Measurements from ENCODE around the gene CTNNA2. TPM values are rescaled to one million over a fixed set of nuclear protein-coding genes. Genes with fewer than 3 reads are reported as not detected.

CTNNA2 gene
- total RNA-seq, 1 donor from 2014 or later: 2.9 TPM

DNA sequence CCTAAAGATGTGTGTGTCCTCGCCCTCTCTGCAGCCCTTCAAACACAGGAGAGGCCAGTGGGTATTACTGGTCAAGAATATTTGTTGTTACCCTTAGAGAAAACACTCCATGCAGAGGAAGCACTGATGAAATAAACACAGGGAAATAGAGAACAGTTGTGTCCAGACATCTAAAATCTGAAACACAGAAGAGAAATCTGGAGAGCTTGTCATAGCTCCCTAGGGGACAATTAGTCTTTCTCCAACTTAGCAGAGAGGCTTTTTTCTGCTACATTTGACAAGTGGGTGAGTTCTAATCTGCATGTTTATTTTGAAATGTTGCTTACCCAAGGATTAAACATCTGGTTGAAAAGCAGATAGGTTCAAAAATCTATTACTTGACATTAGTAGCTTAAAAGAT, 190.1 kb downstream of the CTNNA2 start:
- TF ChIP-seq, protein P1, sequence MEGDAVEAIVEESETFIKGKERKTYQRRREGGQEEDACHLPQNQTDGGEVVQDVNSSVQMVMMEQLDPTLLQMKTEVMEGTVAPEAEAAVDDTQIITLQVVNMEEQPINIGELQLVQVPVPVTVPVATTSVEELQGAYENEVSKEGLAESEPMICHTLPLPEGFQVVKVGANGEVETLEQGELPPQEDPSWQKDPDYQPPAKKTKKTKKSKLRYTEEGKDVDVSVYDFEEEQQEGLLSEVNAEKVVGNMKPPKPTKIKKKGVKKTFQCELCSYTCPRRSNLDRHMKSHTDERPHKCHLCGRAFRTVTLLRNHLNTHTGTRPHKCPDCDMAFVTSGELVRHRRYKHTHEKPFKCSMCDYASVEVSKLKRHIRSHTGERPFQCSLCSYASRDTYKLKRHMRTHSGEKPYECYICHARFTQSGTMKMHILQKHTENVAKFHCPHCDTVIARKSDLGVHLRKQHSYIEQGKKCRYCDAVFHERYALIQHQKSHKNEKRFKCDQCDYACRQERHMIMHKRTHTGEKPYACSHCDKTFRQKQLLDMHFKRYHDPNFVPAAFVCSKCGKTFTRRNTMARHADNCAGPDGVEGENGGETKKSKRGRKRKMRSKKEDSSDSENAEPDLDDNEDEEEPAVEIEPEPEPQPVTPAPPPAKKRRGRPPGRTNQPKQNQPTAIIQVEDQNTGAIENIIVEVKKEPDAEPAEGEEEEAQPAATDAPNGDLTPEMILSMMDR (IDR thresholded peaks at IDR 0.05): no peak
- TF ChIP-seq POLR2A (IDR thresholded peaks at IDR 0.05): no peak
- TF ChIP-seq POLR2AphosphoS5 (IDR thresholded peaks at IDR 0.05; ENCODE audit: insufficient read depth in 1 of 2, low read depth in 1 of 2): no peak
- no peak overlapping the region for H3K4me3 ChIP-seq
- no peak for DNase-seq (ENCODE audit: extremely low spot score in 2 of 2)
- H3K4me1 ChIP-seq: no peaks in the 10 kb centered on the region
- intact Hi-C loops (cut with DNase I): no loop called here
- no peaks in the 10 kb centered on the region for H3K27me3 ChIP-seq
- no peaks in the 10 kb centered on the region for H3K9me3 ChIP-seq
- no peaks in the 10 kb centered on the region for H3K36me3 ChIP-seq
- no peak overlapping the region for H3K27ac ChIP-seq

DNA sequence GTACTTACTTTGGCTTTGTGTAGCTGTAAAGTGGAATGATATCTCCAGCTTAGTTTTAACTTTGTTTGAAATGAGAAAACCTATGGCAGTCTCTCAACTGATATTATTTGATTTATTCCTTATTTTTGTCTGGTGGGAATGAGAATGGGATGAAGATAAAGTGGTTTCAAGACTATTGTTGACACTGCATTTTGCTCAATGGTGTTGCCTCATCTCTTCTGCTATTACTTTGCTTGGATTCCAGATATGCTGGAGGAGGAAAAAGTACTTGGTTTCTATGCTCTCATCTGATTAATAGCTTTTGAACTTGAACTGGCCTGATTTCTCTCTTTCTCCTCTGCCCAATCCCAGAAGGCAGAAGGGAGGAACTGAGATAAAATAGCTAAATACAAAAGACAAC, 198.2 kb downstream of the CTNNA2 start:
- H3K9me3 ChIP-seq: no peaks in the 10 kb centered on the region
- DNase-seq (ENCODE audit: extremely low spot score in 2 of 2): no peak
- no peak overlapping the region for H3K27ac ChIP-seq
- intact Hi-C loops (cut with DNase I): no loop called here
- no peaks in the 10 kb centered on the region for H3K27me3 ChIP-seq
- TF ChIP-seq, protein P1 (IDR thresholded peaks at IDR 0.05): no peak
- no peak for TF ChIP-seq POLR2A (IDR thresholded peaks at IDR 0.05)
- TF ChIP-seq POLR2AphosphoS5 (IDR thresholded peaks at IDR 0.05; ENCODE audit: insufficient read depth in 1 of 2, low read depth in 1 of 2): no peak
- no peak overlapping the region for H3K4me3 ChIP-seq
- no peaks in the 10 kb centered on the region for H3K36me3 ChIP-seq
- H3K4me1 ChIP-seq: no peaks in the 10 kb centered on the region

DNA sequence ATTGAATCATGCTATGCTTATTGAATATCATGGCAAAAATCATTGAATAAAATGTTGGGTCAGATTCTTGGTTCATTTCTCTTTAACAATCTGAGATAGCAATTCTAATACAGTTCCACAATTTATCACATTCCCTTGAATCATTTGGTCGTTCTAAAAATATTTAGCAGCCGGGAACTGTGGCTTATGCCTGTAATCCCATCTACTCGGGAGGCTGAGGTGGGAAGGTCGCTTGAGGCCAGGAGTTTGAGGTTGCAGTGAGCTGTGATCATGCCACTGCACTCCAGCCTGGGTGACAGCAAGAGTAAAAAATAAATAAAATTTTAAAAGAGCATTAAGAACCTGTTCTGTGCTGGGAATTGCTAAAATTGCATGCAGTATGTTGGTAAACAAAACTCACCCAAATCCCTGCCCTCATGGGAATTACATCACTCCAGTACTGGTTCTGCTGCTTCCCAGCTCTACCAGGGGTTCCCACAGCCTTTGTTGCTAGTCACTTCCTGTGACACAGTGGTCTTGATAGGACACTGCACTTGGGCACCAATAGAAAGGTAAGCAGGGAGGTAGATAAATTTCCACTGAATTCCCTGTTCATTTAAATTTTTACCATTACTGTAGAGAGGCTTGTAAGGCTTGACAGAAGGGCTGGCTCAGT, 200.4 kb downstream of the CTNNA2 start:
- H3K27me3 ChIP-seq: no peaks in the 10 kb centered on the region
- H3K4me1 ChIP-seq: no peaks in the 10 kb centered on the region
- TF ChIP-seq, protein P1 (IDR thresholded peaks at IDR 0.05): no peak
- TF ChIP-seq POLR2A (IDR thresholded peaks at IDR 0.05) (no peak), POLR2AphosphoS5 (IDR thresholded peaks at IDR 0.05; ENCODE audit: insufficient read depth in 1 of 2, low read depth in 1 of 2) (no peak)
- no peak for DNase-seq (ENCODE audit: extremely low spot score in 2 of 2)
- H3K4me3 ChIP-seq: no peak overlapping the region
- intact Hi-C loops (cut with DNase I): no loop called here
- no peak overlapping the region for H3K27ac ChIP-seq
- no peaks in the 10 kb centered on the region for H3K9me3 ChIP-seq
- no peaks in the 10 kb centered on the region for H3K36me3 ChIP-seq

DNA sequence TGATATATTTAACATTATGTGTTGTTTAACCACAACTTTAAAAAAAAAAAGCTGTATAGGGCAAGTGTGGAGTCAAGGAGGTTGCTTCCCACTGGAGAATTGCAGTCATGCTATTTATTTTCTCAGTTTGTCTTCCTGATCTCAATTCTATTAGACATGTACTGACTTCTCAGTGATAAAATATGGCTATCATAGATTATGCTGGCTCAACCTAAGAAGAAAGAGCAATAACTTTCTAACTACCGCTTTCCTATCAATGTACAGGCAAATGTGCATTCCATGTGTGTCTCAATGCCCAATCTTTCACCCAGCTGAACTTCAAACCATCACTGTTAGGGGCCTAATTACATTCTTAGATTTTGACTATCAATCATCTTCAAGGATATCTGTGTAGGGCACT, 201.4 kb downstream of the CTNNA2 start:
- intact Hi-C loops (cut with DNase I): no loop called here
- Histone ChIP-seq H3K27me3 (no peaks in the 10 kb centered on the region), H3K27ac (no peak overlapping the region), H3K4me3 (no peak overlapping the region), H3K36me3 (no peaks in the 10 kb centered on the region), H3K9me3 (no peaks in the 10 kb centered on the region), H3K4me1 (no peaks in the 10 kb centered on the region)
- TF ChIP-seq POLR2A (IDR thresholded peaks at IDR 0.05): no peak
- no peak for TF ChIP-seq POLR2AphosphoS5 (IDR thresholded peaks at IDR 0.05; ENCODE audit: insufficient read depth in 1 of 2, low read depth in 1 of 2)
- TF ChIP-seq, protein P1 (IDR thresholded peaks at IDR 0.05): no peak
- DNase-seq (ENCODE audit: extremely low spot score in 2 of 2): no peak

DNA sequence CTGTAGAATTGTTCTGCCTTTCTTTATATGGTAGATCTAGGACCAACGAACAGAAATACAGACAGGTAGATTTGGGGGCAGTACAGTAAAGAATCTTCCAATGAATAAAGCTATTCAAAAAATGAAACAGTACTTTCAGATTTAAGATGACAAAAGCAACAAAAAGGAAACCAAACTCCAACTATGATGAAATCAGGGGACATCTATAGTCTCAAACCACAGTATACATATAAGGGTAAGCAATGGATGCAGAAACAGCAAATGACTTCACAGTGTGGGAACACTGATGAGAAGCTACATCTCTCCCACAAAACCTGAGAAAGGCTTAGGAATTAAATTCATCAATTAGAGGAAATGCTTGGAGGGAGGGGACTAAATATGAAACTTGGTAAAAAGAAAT, 202.5 kb downstream of the CTNNA2 start:
- Histone ChIP-seq H3K4me3 (no peak overlapping the region), H3K36me3 (no peaks in the 10 kb centered on the region), H3K27ac (no peak overlapping the region), H3K27me3 (no peaks in the 10 kb centered on the region), H3K4me1 (no peaks in the 10 kb centered on the region), H3K9me3 (no peaks in the 10 kb centered on the region)
- intact Hi-C loops (cut with DNase I): no loop called here
- TF ChIP-seq POLR2AphosphoS5 (IDR thresholded peaks at IDR 0.05; ENCODE audit: insufficient read depth in 1 of 2, low read depth in 1 of 2) (no peak), POLR2A (IDR thresholded peaks at IDR 0.05) (no peak)
- TF ChIP-seq, protein P1 (IDR thresholded peaks at IDR 0.05): no peak
- no peak for DNase-seq (ENCODE audit: extremely low spot score in 2 of 2)

All from vagina (tissue), 2 donors.